GM19324 (cell line): ENCODE results near the gene IFITM10.

Source experiments
- ATAC-seq: cut with Tn5 transposase; IDR thresholded peaks from one replicate; pipeline ENCODE4 v1.9.1; 2021; ENCODE audit warnings: mild to moderate bottlenecking, moderate library complexity; ENCODE audit not compliant: unreplicated experiment, low FRiP score

Gene IFITM10

DNA sequence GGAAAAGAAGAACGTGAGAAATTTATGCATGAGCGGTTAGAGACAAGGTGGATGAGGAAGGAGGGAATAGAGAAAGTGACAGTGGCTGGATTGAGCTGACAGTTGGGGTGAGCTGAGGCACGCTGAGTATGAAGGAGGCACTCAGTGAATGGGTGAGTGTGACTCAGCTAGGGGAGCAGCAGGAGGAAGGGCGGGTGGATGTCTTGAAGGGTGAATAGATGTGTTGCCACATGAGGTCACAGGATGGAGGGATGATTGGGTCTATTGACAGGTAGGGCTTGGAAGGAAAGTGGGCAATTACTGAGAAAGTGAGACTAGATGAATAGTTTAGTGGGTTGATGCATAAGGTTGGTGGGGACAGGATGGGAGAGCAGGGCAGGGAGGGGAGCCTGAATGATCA is 8.0 kb downstream of the IFITM10 start:
- no peak for ATAC-seq

DNA sequence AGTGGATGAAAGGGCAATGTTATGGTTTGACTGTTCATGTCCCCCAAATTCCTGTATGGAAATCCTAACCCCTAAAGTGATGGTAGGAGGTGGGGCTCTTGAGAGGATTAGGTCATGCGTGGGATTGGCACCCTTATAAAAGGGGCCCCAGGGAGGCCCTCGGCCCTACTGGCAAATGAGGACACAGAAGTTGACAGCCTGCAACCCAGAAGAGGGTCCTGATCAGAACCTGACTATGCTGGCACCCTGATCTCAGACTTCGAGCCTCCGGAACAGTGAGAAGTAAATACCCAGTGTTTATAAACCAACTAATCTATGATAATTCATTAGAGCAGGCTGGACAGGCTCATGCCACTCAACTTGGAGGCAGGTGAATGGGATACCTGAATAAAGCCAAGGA is 8.7 kb downstream of the IFITM10 start:
- ATAC-seq = no peak

DNA sequence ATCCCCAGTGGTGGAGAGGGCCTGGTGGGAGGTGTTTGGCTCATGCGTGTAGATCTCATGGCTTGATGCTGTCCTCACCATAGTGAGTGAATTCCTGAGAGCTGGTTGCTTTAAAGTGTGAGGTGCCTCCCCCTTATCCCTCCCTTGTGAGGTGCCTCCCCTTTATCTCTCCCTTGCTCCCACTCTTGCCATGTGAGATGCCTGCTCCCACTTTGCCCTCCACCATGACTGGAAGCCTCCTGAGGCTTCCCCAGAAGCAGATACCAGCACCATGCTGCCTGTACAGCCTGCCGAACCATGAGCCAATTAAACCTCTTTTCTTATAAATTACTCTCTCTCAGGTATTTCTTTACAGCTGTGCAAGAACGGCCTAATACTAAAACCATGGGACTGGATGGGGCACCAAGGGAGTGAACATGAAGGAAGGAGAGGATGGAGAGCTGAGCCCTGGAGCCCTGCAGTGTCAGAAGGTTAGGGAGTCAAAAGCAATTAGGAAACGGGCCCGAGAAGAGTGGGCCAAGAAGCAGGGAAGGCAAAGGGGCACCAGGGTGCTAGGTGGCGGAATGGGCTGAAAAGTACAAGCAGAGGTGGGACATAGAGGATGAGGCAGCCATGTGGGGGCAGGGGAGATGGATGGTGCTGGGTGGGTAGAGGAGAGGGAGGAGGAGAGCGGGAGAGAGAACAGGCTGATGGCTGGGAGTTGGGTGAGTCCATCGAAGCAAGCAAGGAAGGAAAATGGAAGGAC is 9.4 kb downstream of the IFITM10 start:
- ATAC-seq = no peak

DNA sequence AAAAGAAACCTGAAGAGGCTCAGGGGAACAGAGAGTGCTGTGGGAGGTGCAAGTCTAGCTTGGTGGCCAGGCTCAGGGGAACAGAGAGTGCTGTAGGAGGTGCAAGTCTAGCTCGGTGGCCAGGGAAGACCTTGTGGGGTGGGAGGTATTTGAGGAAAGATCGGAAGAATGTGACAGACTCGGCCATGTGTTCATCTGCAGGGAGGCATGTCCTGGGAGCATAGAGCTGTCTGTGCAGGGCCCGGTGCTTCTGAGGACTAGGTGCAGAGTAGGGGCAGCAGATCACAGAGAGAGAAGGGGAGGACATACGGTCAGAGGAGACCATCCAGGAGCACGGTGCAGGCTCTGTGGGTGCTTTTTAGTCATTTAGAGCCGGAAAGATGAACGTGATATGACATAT is 10.8 kb downstream of the IFITM10 start:
- ATAC-seq = no peak

DNA sequence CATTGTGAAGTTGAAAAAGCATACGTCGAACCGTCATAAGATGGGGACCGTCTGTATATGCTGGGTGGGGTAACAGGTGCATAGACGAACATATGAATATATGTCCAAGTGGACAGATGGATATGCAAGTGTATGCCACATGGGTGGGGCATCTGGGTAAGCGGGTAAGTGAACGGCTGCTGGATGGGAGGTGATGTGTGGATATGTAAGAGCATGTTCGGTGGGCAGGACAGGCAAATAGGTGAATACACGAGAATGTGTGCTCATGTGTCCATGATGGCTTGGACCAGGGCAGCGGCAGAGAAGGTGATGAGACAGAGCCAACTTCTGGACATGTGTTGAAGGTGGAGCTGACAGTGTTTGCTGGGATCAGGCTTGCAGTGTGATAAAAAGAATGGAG is 12.0 kb downstream of the IFITM10 start:
- ATAC-seq = no peak

DNA sequence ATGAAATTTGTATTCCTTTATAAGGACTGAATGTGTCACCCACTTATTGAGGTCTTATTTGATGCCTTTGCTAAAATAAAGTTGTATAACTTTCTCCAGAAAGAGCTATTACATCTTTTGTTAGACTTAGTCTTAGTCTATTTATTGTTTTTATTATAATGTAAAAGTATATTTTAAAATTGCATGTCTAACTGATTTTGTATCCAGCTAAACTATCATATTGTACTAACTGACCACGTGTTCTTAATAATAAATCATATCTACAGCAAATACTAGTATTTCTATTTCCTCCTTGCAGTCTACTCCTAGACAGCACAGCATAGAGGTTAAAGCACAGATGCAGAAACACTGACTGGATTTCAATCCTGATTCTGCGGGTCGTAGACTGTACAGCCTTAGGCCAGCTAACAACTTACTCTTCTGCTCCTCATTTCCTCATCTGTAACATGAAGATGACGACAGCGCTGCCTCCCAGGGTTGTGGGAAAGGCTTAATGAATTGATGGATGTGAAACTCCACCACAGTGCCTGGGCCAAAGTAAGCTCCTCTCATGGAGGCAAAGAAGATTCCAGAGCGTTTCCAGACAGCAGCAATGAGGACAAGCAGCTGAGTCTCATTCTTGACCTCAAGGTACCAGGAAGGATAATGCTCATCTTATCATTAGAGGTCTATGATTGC is 13.2 kb downstream of the IFITM10 start:
- no peak for ATAC-seq

DNA sequence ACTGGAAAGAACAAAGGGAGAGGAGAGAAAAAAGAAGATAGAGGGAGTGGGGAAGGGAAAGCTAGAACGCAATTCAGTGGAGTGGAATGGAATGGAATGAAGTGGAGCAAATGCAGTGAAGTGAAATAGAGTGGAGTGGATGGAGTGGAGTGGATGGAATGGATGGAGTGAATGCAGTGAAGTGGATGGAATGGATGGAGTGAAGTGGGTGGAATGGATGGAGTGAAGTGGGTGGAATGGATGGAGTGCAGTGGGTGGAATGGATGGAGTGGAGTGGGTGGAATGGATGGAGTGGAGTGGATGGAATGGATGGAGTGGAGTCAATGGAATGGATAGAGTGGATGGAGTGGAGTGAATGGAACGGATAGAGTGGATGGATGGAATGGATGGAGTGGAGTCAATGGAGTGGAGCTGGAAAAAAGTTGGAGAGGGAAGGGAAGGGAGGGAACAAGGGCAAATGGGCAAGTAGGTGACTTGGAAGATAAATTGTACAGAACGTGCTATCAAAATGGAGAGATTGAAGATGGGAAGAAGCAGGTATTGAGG is 13.9 kb downstream of the IFITM10 start:
- ATAC-seq = no peak

DNA sequence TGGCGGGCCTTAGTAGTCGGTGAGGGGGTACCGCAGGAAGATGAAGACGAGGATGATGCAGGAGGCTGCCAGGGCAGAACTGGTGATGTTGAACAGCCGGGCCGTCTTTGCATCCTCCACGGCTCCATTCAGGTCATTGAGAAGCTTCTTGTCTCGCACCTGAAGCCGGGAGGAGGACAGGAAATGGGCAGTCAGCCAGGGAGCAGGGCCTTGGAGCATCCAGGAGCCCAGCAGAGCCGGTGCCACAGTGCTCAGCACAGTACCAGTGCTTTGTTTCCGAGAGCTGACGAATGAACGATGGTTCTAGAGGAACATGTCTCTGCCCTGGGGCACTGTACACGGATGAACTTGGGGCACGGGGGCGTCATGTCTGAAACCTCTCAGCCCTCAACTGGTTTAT is 15.1 kb downstream of the IFITM10 start:
- no peak for ATAC-seq

DNA sequence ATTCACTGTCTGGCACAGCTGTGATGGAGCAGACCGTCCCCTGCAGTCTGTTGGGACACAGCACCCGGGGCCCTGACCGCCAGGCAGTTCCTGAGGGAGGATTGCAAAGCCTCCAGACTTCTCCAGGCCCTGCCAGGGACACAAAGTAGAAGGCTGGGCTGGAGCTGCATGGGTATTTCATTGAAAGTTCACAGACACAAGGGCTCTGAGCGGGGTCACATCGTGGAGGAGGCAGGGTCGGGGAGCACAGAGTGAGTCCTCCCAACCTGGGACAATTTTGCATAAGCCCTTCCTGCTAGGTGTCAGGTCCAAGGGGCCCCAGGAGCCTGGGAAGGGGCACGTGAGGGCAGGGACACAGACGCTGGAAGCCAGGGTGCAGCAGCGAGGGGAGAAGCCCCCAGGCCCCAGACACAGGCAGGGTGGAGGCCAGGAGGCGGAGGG is 15.7 kb downstream of the IFITM10 start:
- ATAC-seq = no peak

DNA sequence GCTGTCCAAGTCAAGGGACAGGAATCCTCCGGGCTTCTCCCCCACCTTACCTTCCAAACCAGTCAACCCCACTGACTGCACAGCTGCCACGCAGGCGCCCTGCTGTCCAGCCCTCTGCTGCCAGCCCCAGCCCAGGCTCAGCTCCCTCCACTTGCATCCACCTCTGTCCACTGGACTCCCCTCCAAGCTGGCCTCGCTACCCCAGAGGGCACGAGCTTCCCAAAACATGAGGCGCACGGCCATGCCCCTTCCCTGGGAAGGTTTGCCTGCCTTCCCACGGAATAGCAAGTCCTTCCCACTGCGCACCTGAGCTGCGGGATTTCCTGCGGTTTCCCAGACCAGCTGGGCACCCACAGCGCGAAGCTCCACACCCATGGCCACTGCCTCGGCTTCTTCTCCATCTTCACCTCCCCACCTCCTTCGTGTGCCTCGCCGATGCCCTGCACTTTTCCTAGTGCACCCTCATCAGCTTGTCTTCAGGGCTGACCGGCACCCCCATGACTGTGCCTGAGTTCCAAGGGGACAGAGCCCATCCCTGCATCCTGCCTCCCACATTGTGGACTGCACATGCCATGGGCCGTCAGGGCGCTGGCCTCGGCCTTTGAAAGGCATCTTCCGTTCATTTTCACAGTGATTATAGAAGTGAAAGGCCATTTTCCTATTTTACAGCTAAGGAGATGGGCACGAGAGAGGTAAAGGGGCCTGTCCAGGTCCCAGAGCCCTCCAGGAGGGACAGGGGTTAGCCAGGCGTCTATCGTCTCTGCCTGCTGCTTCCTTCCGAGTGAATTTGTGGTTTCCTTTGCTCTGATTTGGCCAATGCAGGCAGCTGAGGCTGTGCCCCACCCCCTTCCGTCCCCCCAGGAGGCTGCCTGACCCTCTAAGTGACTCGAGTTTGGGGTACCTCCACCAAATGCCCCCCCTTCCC is 16.4 kb downstream of the IFITM10 start:
- no peak for ATAC-seq

DNA sequence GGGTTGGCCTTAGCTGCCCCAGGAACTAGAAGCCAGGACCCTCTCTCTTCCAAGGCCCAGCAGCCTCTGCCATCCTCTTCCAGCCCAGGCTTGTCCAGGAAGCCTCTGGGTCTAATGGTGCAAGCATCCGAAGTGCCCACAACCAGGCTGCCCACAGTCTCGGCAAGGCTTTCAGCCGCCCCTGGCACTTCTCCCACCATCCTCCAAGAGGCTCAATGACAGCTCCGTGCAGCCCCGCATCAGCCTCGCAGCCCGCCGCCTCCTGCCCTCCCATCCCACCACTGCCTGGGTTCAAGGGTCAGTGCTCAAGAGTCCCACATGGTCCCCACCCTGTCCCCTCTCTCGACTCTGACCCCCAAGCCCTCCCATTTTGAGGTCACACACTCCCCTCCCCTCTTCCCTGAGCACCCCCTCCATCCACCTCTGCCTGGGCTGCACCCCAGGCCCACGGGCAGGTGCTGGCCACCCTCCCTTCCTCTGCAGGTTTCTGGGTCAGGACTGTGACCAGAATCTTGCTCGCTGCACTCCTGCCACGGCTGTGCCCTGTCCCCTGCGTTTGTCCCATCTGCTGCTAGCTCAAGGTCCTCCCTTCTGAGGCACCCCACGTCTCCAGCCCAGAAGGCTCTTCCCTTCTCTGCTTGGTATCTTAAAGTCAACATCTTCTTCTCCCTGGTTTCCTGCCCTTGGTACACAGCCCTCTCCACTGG is 17.2 kb downstream of the IFITM10 start:
- ATAC-seq = no peak

DNA sequence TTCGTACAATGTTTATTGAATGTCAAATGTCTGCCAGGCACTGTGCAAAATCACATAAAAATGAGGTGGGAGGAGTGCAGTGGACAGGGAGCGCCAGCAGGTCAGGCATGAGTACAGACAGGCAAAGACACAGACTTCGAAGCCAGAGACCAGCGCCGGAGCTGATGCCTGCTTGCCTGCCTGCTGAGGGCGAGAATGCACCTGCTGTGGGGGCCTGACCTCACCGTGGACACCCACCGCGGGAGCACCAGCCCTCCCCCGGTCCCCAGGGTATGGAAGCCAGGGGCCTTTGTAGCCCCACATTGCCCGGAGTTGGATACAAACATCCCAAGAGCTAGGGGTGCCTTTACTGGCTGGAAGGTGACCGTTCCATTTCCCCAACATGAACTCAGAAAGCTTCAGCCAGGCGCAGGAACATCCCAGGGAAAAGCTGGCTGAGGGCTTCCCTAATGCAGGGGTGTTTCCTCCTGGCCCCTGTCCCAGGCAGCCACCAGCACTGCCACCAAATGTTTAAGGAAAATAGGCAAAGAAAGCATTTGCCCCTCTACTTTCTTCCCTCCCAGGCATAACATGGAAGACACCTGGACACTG is 17.9 kb downstream of the IFITM10 start:
- no peak for ATAC-seq

DNA sequence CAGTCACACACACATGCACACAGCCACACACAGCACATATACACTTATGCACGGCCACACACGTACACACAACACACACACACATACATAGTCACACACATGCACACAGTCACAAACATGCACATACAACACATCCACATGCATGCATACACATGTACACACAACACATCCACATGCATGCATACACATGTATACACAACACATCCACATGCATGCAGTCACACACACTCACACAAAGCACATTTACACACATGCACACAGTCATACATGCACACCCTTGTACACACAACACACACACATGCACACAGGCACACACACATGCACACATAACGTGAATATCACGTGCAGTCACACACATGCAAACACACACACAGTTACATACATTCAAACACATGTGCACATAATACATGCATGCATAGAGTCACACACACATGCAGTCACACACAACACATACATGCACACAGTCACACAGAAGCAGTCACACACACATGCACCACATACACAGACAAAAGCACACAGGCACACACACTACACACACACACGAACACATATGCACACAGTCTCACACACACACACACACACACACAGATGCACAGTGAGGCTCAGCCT is 18.8 kb downstream of the IFITM10 start:
- ATAC-seq = no peak

DNA sequence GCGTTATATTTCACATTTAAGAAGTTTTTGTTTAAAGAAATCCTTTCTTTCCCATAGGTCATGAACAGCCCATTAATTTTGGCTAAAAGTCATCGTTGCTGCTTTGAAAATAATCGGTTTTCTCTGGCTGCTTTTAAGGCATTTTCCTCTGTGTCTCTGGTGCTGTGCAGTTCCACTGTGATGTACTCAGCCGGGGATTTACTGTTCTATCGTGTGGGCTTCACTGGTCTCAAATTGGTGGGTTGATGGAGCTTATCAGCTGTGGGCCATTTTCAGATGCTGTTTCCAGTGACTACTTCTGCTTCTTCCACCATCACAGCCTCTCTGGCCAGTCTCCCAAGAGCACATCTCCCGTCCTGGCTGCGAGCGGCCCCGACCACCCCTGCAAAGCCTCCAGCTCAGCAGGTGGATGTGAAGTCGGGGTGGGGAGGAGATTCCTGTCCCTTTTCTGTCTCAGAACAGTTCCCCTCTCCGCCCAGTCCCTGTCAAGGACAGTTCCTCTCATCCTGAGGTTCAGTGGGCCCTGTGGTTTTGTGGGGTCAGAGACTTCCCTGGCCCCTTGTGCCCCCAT is 20.3 kb downstream of the IFITM10 start:
- no peak for ATAC-seq

DNA sequence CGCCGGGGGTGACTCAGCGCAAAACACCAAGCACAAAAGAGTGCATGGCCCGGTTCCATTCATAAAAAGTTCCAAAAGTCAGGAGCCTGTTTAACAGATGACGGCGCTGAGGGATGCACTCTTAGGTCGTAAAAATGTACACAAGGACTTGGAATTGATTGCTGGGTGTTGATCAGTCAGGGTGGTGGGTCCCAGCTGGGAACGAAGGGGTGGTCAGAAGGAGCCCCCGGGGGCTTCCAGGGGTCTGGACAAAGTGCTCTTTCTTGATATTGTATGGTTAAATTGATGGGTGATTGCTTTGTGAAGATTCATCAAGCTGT is 20.7 kb downstream of the IFITM10 start:
- ATAC-seq = no peak

DNA sequence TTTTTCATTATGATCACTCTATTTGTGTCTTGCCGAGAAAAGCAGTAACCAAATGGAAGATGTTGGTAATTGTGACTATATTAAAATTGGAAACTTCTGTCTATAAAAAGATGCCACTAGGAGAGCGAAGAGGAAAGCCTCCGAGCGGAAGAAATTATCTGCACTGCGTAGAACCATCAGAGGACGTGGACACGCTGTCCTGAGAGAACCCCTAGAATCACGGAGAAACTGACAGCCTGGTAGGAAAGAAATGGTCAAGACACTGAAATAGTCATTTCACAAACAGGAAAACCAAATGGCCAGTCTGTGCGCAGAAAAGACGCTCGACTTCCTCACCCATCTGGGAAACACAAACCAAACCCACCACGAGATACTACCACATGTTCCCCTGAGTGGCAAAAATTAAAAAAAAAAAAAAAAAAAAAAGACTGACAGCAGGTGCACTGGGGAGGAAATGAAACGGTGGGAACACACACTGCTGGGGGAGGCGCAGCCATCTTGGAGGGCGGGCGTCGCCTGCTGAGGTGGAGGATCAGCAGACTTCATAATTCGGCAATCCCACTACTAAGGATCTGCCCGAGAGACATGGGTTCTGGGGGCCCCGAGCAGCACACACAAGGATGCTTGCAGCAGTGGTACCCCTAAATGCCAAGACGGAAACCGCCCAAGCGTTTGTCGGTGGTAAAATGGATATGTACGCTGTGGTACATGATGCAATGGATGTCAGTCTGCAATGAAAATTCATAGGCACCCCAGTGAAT is 21.3 kb downstream of the IFITM10 start:
- no peak for ATAC-seq

DNA sequence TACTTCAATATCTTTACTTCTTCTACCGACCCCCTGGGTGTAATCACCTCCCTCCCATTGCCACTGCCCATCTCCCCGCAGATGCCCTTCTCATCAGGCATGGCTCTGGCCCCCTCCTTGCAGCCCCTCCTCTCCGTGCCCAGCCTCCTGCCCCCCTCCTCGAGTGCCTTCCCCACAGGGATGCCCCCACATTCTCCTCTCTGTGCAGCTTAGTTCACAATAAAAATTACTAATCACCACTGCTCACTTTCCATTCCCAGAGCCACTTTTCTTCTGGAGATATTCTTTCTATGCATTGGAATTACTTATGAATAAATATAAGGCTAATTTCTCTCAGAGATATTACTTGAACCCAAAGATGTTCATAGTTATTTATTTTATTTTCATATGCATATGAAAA is 22.1 kb downstream of the IFITM10 start:
- no peak for ATAC-seq

DNA sequence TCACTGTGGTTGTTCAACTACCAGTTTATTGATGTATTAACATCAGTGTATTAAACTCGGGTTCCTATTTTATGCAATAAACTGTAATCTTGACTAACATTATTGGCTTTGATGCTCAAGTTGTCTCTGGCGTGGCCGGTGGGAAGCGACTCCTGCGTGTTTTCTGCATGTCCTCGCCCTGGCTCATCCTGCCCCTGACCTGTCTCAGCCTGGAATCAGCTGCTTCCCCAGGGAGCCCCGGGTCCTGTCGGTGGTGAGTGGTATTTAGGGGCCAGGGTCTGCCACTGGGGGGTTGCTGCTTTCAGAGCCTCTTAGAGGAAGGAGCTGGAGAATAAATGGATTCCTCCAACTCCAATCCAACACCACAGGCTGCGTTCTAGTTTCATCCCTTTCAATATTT is 22.5 kb downstream of the IFITM10 start:
- ATAC-seq = no peak
